Lung (tissue), 12 donors: ENCODE measurements around the gene ANXA10. TPM values are rescaled to one million over a fixed set of nuclear protein-coding genes. Genes with fewer than 3 reads are reported as not detected.
A peak's percentile ranks its signal among the peaks of the same experiment; 100 is the strongest.

Experiments used
- ATAC-seq: fragments of 200-7000 bp; cut with Tn5 transposase; one replicate; pipeline ENCODE4 v1.9.1; 2020; ENCODE audit warnings: moderate number of reproducible peaks; ENCODE audit not compliant: insufficient read depth, low FRiP score
- DNase-seq, 3 donors: peaks; one replicate each; pipeline ENCODE4 v3.0.0-alpha.2; 2013 to 2017
- H3K27ac ChIP-seq, 2 donors: one replicate each; pipeline ENCODE4 v1.5.1; 2013; ENCODE audit warnings: mild to moderate bottlenecking in 2 of 2, moderate library complexity in 2 of 2, control low read depth in 1 of 2, inconsistent platforms in 1 of 2, low read depth in 1 of 2, low read length in 1 of 2
- H3K27me3 ChIP-seq, 3 donors: one replicate each; pipeline ENCODE4 v1.5.1; 2013; ENCODE audit warnings: low read length in 2 of 3; ENCODE audit not compliant: control insufficient read depth in 3 of 3, insufficient read depth in 3 of 3
- H3K36me3 ChIP-seq, 4 donors: one replicate each; pipeline ENCODE4 v1.5.1; 2013; ENCODE audit warnings: low read length in 4 of 4, mild to moderate bottlenecking in 1 of 4, moderate library complexity in 1 of 4; ENCODE audit not compliant: control insufficient read depth in 4 of 4, insufficient read depth in 4 of 4
- H3K4me1 ChIP-seq, 5 donors: one replicate each; pipeline ENCODE4 v1.5.1; 2013; ENCODE audit warnings: low read length in 5 of 5, mild to moderate bottlenecking in 2 of 5, moderate library complexity in 1 of 5; ENCODE audit not compliant: control insufficient read depth in 5 of 5, insufficient read depth in 5 of 5
- H3K4me3 ChIP-seq: one replicate; pipeline ENCODE4 v1.5.1; 2013; ENCODE audit warnings: mild to moderate bottlenecking, control low read depth, moderate library complexity
- H3K9ac ChIP-seq, 2 donors: one replicate each; pipeline ENCODE4 v1.5.1; 2013; ENCODE audit warnings: low read length in 2 of 2, control low read depth in 1 of 2; ENCODE audit not compliant: insufficient read depth in 1 of 2
- H3K9me3 ChIP-seq, 4 donors: one replicate each; pipeline ENCODE4 v1.5.1; 2013; ENCODE audit warnings: low read length in 3 of 4, mild to moderate bottlenecking in 1 of 4, moderate library complexity in 1 of 4; ENCODE audit not compliant: control insufficient read depth in 4 of 4, insufficient read depth in 3 of 4
- CTCF ChIP-seq: IDR thresholded peaks from 2 replicates; pipeline ENCODE4 v1.5.1; 2012; ENCODE audit warnings: mild to moderate bottlenecking; ENCODE audit errors: control extremely low read depth, extremely low read depth
- WGBS, 2 donors: extraction: QIAGEN DNeasy Blood & Tissue Kit; methylation state at CpG; one replicate each; pipeline ENCODE4 v1.1.7; 2013; 5-methylcytosine and 5-hydroxymethylcytosine counted together
- polyA plus RNA-seq, 2 donors: library from polyadenylated mRNA; stranded (reverse); fragments of 200-250 nt; gene quantifications; one replicate each; pipeline ENCODE4 v1.2.1, GENCODE V29; 2013
- total RNA-seq, 2 donors: library from RNA; depleted of rRNA in 1 of 2; stranded (reverse); fragments of >200 nt in 1 of 2; gene quantifications; one replicate each; pipeline ENCODE4 v1.2.1, GENCODE V29; 2014 to 2021
- donor health status: control.
- donor health status: control.
- donor health status: Bipolar disorder and iron deficiency.
- donor health status: healthy.
- donor health status: DM: yes; HTN: yes; CAD: no.

The ANXA10 gene
- total and polyA plus RNA-seq, 4 donors: 0.64 TPM; not detected in 3

GRCh38 chr4:168096407-168096784 is 4.1 kb downstream of the ANXA10 start:
- Histone ChIP-seq H3K27me3 (no peaks in the 10 kb centered on the region), H3K9ac (no peak overlapping the region), H3K27ac (no peak overlapping the region), H3K9me3 (no peaks in the 10 kb centered on the region), H3K4me1 (no peaks in the 10 kb centered on the region), H3K36me3 (no peaks in the 10 kb centered on the region), H3K4me3 (no peak overlapping the region)
- TF ChIP-seq CTCF: no peak
- 85 to 88% methylated on average over 1 of the region's 1 CpG for WGBS, 2 donors
- ATAC-seq (no peak), DNase-seq (no peak)

GRCh38 chr4:168097161-168097560 is 4.8 kb downstream of the ANXA10 start:
- TF ChIP-seq CTCF: no peak
- no peaks in the 10 kb centered on the region for H3K27me3 ChIP-seq
- no peaks in the 10 kb centered on the region for H3K9me3 ChIP-seq
- H3K9ac ChIP-seq: no peak overlapping the region
- no peak for ATAC-seq
- H3K36me3 ChIP-seq: no peaks in the 10 kb centered on the region
- no peak overlapping the region for H3K27ac ChIP-seq
- no peak for DNase-seq
- 79 to 90% methylated on average over 2 of the region's 2 CpGs for WGBS, 2 donors
- no peaks in the 10 kb centered on the region for H3K4me1 ChIP-seq
- no peak overlapping the region for H3K4me3 ChIP-seq

- H3K4me3 ChIP-seq: no peak overlapping the region
- no peaks in the 10 kb centered on the region for H3K9me3 ChIP-seq
- H3K27ac ChIP-seq: no peak overlapping the region
- no peaks in the 10 kb centered on the region for H3K4me1 ChIP-seq
- TF ChIP-seq CTCF: no peak
- H3K9ac ChIP-seq: no peak overlapping the region
- ATAC-seq: peak; percentile 75
- no peak for DNase-seq
- no peaks in the 10 kb centered on the region for H3K27me3 ChIP-seq
- H3K36me3 ChIP-seq: no peaks in the 10 kb centered on the region
- WGBS, 2 donors: 55 to 85% methylated on average over 1 of the region's 1 CpG
Measured at GRCh38 chr4:168098248-168098717, 5.9 kb downstream of the ANXA10 start.

GRCh38 chr4:168099195-168099594 is 6.9 kb downstream of the ANXA10 start:
- Histone ChIP-seq H3K27me3 (no peaks in the 10 kb centered on the region), H3K9ac (no peak overlapping the region), H3K9me3 (no peaks in the 10 kb centered on the region), H3K36me3 (no peaks in the 10 kb centered on the region), H3K4me1 (no peaks in the 10 kb centered on the region), H3K27ac (no peak overlapping the region), H3K4me3 (no peak overlapping the region)
- DNase-seq (no peak), ATAC-seq (no peak)
- WGBS, 2 donors: 82 to 97% methylated on average over 3 of the region's 3 CpGs
- no peak for TF ChIP-seq CTCF
